Mesothelial cell of epicardium (in vitro differentiated cells): Measurements from ENCODE around the gene INO80E. TPM values are rescaled to one million over a fixed set of nuclear protein-coding genes. Genes with fewer than 3 reads are reported as not detected.

Experiments used
- DNase-seq, 2 experiments: peaks; one replicate each; pipeline ENCODE4 v3.0.0; 2021; ENCODE audit warnings: low spot score in 2 of 2; ENCODE audit not compliant: unreplicated experiment in 2 of 2
- H3K27ac Mint-ChIP-seq: 2 replicates; pipeline ENCODE4 v1.8.0; 2021; ENCODE audit warnings: mixed read lengths
- H3K27me3 Mint-ChIP-seq: 2 replicates; pipeline ENCODE4 v1.8.0; 2021; ENCODE audit warnings: low read depth, mixed read lengths
- H3K36me3 Mint-ChIP-seq: 2 replicates; pipeline ENCODE4 v1.8.0; 2021; ENCODE audit warnings: mixed read lengths
- H3K4me1 Mint-ChIP-seq: 2 replicates; pipeline ENCODE4 v1.8.0; 2021; ENCODE audit warnings: mixed read lengths
- H3K4me3 Mint-ChIP-seq: 2 replicates; pipeline ENCODE4 v1.8.0; 2021; ENCODE audit warnings: mild to moderate bottlenecking, moderate library complexity, mixed read lengths
- H3K9me3 Mint-ChIP-seq: 2 replicates; pipeline ENCODE4 v1.8.0; 2021; ENCODE audit warnings: mixed read lengths
- CTCF ChIP-seq: fragments of 200-600 bp; sonication (generic); IDR thresholded peaks from one replicate; pipeline ENCODE4 v1.5.0; 2021; ENCODE audit warnings: antibody characterized with exemption; ENCODE audit not compliant: unreplicated experiment
- total RNA-seq: library from RNA; stranded (reverse); gene quantifications from 3 replicates; pipeline ENCODE4 v1.2.1, GENCODE V29; 2021

INO80E gene
- total RNA-seq, 1 donor from 2014 or later: 62.9 TPM

GRCh38 chr16:30028438-30029076 lies 32.5 kb downstream of the INO80E start:
- no peaks in the 10 kb centered on the region for H3K36me3 Mint-ChIP-seq
- no peak for TF ChIP-seq CTCF
- no peak overlapping the region for H3K4me3 Mint-ChIP-seq
- peaks cover 9% of the 10 kb centered on the region for H3K4me1 Mint-ChIP-seq
- H3K9me3 Mint-ChIP-seq: no peaks in the 10 kb centered on the region
- H3K27ac Mint-ChIP-seq: no peak overlapping the region
- DNase-seq: peak in 1 of 2 experiments; percentile 66
- H3K27me3 Mint-ChIP-seq: peaks cover 83% of the 10 kb centered on the region

- Mint-ChIP-seq H3K9me3 (no peaks in the 10 kb centered on the region), H3K4me3 (peak overlapping the region; percentile 60), H3K27me3 (peaks cover 92% of the 10 kb centered on the region)
Measured at GRCh38 chr16:30030011-30030685, 34.1 kb downstream of the INO80E start.

GRCh38 chr16:30030841-30031413 lies 34.9 kb downstream of the INO80E start, which contains the start of gene TLCD3B:
Gene TLCD3B (minus strand): TSS chr16:30031271. CDS start chr16:30030527, 744 bp downstream.
- H3K4me3 Mint-ChIP-seq: peak within 1 kb of the TSS; percentile 60

More at GRCh38 chr16:30030011-30030685, 34.1 kb downstream of the INO80E start:
- no peak for TF ChIP-seq CTCF
- no peak overlapping the region for H3K27ac Mint-ChIP-seq
- H3K4me1 Mint-ChIP-seq: peaks cover 9% of the 10 kb centered on the region
- no peaks in the 10 kb centered on the region for H3K36me3 Mint-ChIP-seq
- no peak for DNase-seq

GRCh38 chr16:30031477-30031918 lies 35.5 kb downstream of the INO80E start:
- Mint-ChIP-seq H3K4me3 (no peak overlapping the region), H3K9me3 (no peaks in the 10 kb centered on the region)

More at GRCh38 chr16:30030841-30031413, 34.9 kb downstream of the INO80E start, which contains the start of gene TLCD3B:
- Mint-ChIP-seq H3K27me3 (peaks cover 93% of the 10 kb centered on the region), H3K27ac (no peak within 1 kb of the TSS), H3K9me3 (no peaks in the 10 kb centered on the region), H3K4me1 (peaks cover 9% of the 10 kb centered on the region), H3K36me3 (no peaks in the 10 kb centered on the region)
- no peak for TF ChIP-seq CTCF
- DNase-seq: no peak

More at GRCh38 chr16:30031477-30031918, 35.5 kb downstream of the INO80E start:
- H3K4me1 Mint-ChIP-seq: peaks cover 9% of the 10 kb centered on the region
- DNase-seq: no peak
- no peaks in the 10 kb centered on the region for H3K36me3 Mint-ChIP-seq
- peaks cover 95% of the 10 kb centered on the region for H3K27me3 Mint-ChIP-seq
- TF ChIP-seq CTCF: no peak
- H3K27ac Mint-ChIP-seq: no peak overlapping the region
